Activated gamma-delta T cell treated with Interleukin-2 at 50 U/mL for 16 hours (primary cell): ENCODE results near the gene G0S2.

ENCODE experiments used
- DNase-seq: peaks from one replicate; pipeline ENCODE4 v3.0.0-alpha.2; 2020

Gene G0S2

GRCh38 chr1:209721323-209721722 is 46.1 kb downstream of the G0S2 start:
- DNase-seq: no peak

GRCh38 chr1:209723265-209723664 is 48.1 kb downstream of the G0S2 start:
- no peak for DNase-seq

- DNase-seq: no peak
Observed at GRCh38 chr1:209723756-209724693, 48.8 kb downstream of the G0S2 start.
